IMR-90 (cell line): ENCODE results near the gene MRPS21. TPM values are rescaled to one million over a fixed set of nuclear protein-coding genes. Genes with fewer than 3 reads are reported as not detected.

Source experiments
- ATAC-seq: fragments of 200-7000 bp; cut with Tn5 transposase; 2 replicates; pipeline ENCODE4 v1.9.1; 2020; ENCODE audit warnings: low read depth, mild to moderate bottlenecking, moderate library complexity
- BruUV-seq: library from RNA; stranded (reverse); fragments of 400-500 nt; replicated peaks from 2 replicates; lab custom pipeline; 2021; lab: Mats Ljungman, UMichigan
- CTCF ChIA-PET: fragments of 300-600 bp; formaldehyde crosslinking; extraction: SDS; loops from one replicate; lab custom pipeline; 2021; ENCODE audit warnings: antibody characterized with exemption; lab: Yijun Ruan, JAX
- POLR2A ChIA-PET: fragments of 300-600 bp; sonication (Branson Sonifier 250); formaldehyde crosslinking; loops from one replicate; lab custom pipeline; 2022; ENCODE audit warnings: antibody characterized with exemption; ENCODE audit not compliant: unreplicated experiment; lab: Charles Lee
- DNase-seq: peaks from one replicate; pipeline ENCODE4 v3.0.0; 2013
- H2AFZ ChIP-seq: replicated peaks from 2 replicates; pipeline ENCODE3; 2013; ENCODE audit warnings: low read length, mild to moderate bottlenecking; ENCODE audit not compliant: poor library complexity
- H2AK5ac ChIP-seq: 2 replicates; pipeline ENCODE4 v1.6.1; 2013; ENCODE audit warnings: low read depth, low read length, inconsistent platforms
- H2AK9ac ChIP-seq: replicated peaks from 2 replicates; pipeline ENCODE3; 2013; ENCODE audit warnings: mild to moderate bottlenecking, low read depth, low read length, moderate library complexity; ENCODE audit not compliant: poor library complexity
- H2BK120ac ChIP-seq: 2 replicates; pipeline ENCODE4 v1.6.1; 2013; ENCODE audit warnings: low read depth, low read length, inconsistent platforms
- H2BK15ac ChIP-seq: 3 replicates; pipeline ENCODE4 v1.6.1; 2013; ENCODE audit warnings: low read depth, low read length, inconsistent platforms
- H2BK20ac ChIP-seq: 2 replicates; pipeline ENCODE4 v1.6.1; 2013; ENCODE audit warnings: low read depth, mild to moderate bottlenecking, inconsistent platforms, low read length, moderate library complexity
- H2BK5ac ChIP-seq: 2 replicates; pipeline ENCODE4 v1.6.1; 2013; ENCODE audit warnings: mild to moderate bottlenecking, low read depth, low read length, inconsistent platforms; ENCODE audit not compliant: poor library complexity, severe bottlenecking
- H3K14ac ChIP-seq: replicated peaks from 2 replicates; pipeline ENCODE4 v1.6.1; 2013; ENCODE audit warnings: low read depth, low read length, inconsistent platforms
- H3K18ac ChIP-seq: 2 replicates; pipeline ENCODE4 v1.6.1; 2013; ENCODE audit warnings: low read depth, low read length, control low read depth
- H3K23ac ChIP-seq: 2 replicates; pipeline ENCODE4 v1.6.1; 2013; ENCODE audit warnings: low read depth, low read length, inconsistent platforms
- H3K27ac ChIP-seq: 2 replicates; pipeline ENCODE4 v1.5.1; 2013; ENCODE audit warnings: mild to moderate bottlenecking, control low read depth, low read length; ENCODE audit not compliant: insufficient read depth
- H3K27me3 ChIP-seq: 2 replicates; pipeline ENCODE4 v1.6.1; 2013; ENCODE audit warnings: low read length; ENCODE audit not compliant: control insufficient read depth, insufficient read depth
- H3K36me3 ChIP-seq: 2 replicates; pipeline ENCODE4 v1.6.1; 2013; ENCODE audit warnings: low read length, mixed read lengths; ENCODE audit not compliant: control insufficient read depth, insufficient read depth
- H3K4ac ChIP-seq: 2 replicates; pipeline ENCODE4 v1.6.1; 2013; ENCODE audit warnings: low read depth, low read length, inconsistent platforms
- H3K4me1 ChIP-seq: 2 replicates; pipeline ENCODE4 v1.6.1; 2013; ENCODE audit warnings: low read length, mixed read lengths; ENCODE audit not compliant: control insufficient read depth, insufficient read depth
- H3K4me2 ChIP-seq: 2 replicates; pipeline ENCODE4 v1.6.1; 2013; ENCODE audit warnings: low read depth, mild to moderate bottlenecking, control low read depth, low read length, moderate library complexity
- H3K4me3 ChIP-seq: 2 replicates; pipeline ENCODE4 v1.5.1; 2013; ENCODE audit warnings: low read depth, mild to moderate bottlenecking, control low read depth, low read length, moderate library complexity; ENCODE audit not compliant: insufficient read depth
- H3K56ac ChIP-seq: 2 replicates; pipeline ENCODE4 v1.6.1; 2013; ENCODE audit warnings: low read length, inconsistent platforms; ENCODE audit not compliant: insufficient read depth; ENCODE audit errors: extremely low read depth
- H3K79me1 ChIP-seq, 2 experiments: 2 replicates each; pipeline ENCODE4 v1.6.1; 2013; ENCODE audit warnings: low read length in 2 of 2, inconsistent platforms in 1 of 2, low read depth in 1 of 2
- H3K9ac ChIP-seq: 2 replicates; pipeline ENCODE4 v1.6.1; 2013; ENCODE audit warnings: low read depth, low read length, control low read depth
- H3K9me1 ChIP-seq: 2 replicates; pipeline ENCODE4 v1.6.1; 2013; ENCODE audit warnings: low read length, inconsistent platforms; ENCODE audit not compliant: insufficient read depth
- H3K9me3 ChIP-seq: 2 replicates; pipeline ENCODE4 v1.6.1; 2013; ENCODE audit warnings: low read length; ENCODE audit not compliant: control insufficient read depth, insufficient read depth
- H4K20me1 ChIP-seq: 2 replicates; pipeline ENCODE4 v1.6.1; 2013; ENCODE audit warnings: low read length, inconsistent platforms; ENCODE audit not compliant: insufficient read depth
- H4K5ac ChIP-seq: 2 replicates; pipeline ENCODE4 v1.6.1; 2013; ENCODE audit warnings: mild to moderate bottlenecking, low read depth, low read length, control low read depth
- H4K8ac ChIP-seq, 2 experiments: 2 replicates each; pipeline ENCODE4 v1.6.1; 2013; ENCODE audit warnings: low read depth in 2 of 2, low read length in 2 of 2, control low read depth in 1 of 2, inconsistent platforms in 1 of 2
- H4K91ac ChIP-seq: 2 replicates; pipeline ENCODE4 v1.6.1; 2013; ENCODE audit warnings: low read depth, low read length, inconsistent platforms; ENCODE audit not compliant: insufficient read depth
- ELK1 ChIP-seq: fragments of 150-350 bp; IDR thresholded peaks from 2 replicates; pipeline ENCODE4 v1.6.1; 2016; ENCODE audit warnings: low read depth, mild to moderate bottlenecking, low read length, moderate library complexity, borderline replicate concordance
- NFE2L2 ChIP-seq: fragments of 150-350 bp; IDR thresholded peaks from 2 replicates; pipeline ENCODE4 v1.6.1; 2016; ENCODE audit warnings: low read depth, mild to moderate bottlenecking, low read length
- RAD21 ChIP-seq: IDR thresholded peaks from 2 replicates; pipeline ENCODE4 v1.6.1; 2012; ENCODE audit warnings: low read length, improper control_type of control experiment
- WGBS, 2 experiments: methylation state at CpG; one replicate each; pipeline versions ENCODE4 v1.1.5 to v1.1.7; 2013; ENCODE audit warnings: missing lambda C conversion rate in 2 of 2; ENCODE audit not compliant: insufficient read length in 1 of 2; ENCODE audit errors: extremely low coverage in 2 of 2; 5-methylcytosine and 5-hydroxymethylcytosine counted together
- dilution Hi-C: fragments of 300-500 bp; cut with HindIII; formaldehyde crosslinking; loops from one replicate; pipeline ENCODE4 v1.14.3; 2018; ENCODE audit warnings: low sequenced_read_pairs; ENCODE audit not compliant: unreplicated experiment
- in situ Hi-C: fragments of 300-500 bp; cut with MboI; formaldehyde crosslinking; loops from 3 replicates; pipeline ENCODE4 v1.14.3; 2019; ENCODE audit warnings: low sequenced_read_pairs, inconsistent platforms, mixed read lengths
- intact Hi-C: fragments of 100-400 bp; cut with micrococcal nuclease; formaldehyde crosslinking; loops from 2 replicates; pipeline ENCODE4 v1.10.0; 2022
- polyA plus RNA-seq, 3 experiments: library from polyadenylated mRNA; depleted of rRNA; stranded (reverse); fragments of >200 nt; gene quantifications; 2 replicates each; pipeline ENCODE4 v1.2.3, GENCODE V29; 2012; ENCODE audit warnings: low replicate concordance in 1 of 3
- total RNA-seq: library from RNA; depleted of rRNA; stranded (reverse); fragments of >200 nt; gene quantifications from 2 replicates; pipeline ENCODE4 v1.2.3, GENCODE V29; 2012
- TF ChIP-seq, protein P1 (sequence below): conservative IDR thresholded peaks from 2 replicates; pipeline ENCODE4 v1.5.1; 2012; ENCODE audit warnings: mild to moderate bottlenecking, low read depth, low read length, improper control_type of control experiment
- TF ChIP-seq, protein P2 (sequence below): fragments of 150-350 bp; IDR thresholded peaks from 2 replicates; pipeline ENCODE4 v1.6.1; 2017; ENCODE audit warnings: mild to moderate bottlenecking, antibody characterized with exemption, low read length, low read depth

The MRPS21 gene
- total and polyA plus RNA-seq, 2 of the 4 experiments (the other 2 are of a cell fraction), result 52.3 to 74.6 TPM

- Histone ChIP-seq H3K4me1 (peaks cover 9% of the 10 kb centered on the region), H3K27me3 (no peaks in the 10 kb centered on the region), H3K4me3 (peak overlapping the region; percentile 51), H4K8ac (peak overlapping the region; percentile 62 to 99), H2AK9ac (no peak overlapping the region), H2BK15ac (no peak overlapping the region), H3K9me1 (peaks cover 8% of the 10 kb centered on the region), H3K9ac (peak overlapping the region; percentile 66), H2BK5ac (peak overlapping the region; percentile 76), H4K91ac (peak overlapping the region; percentile 54), H3K79me1 (peaks cover 20 to 50% of the 10 kb centered on the region in 2 experiments), H3K27ac (peak overlapping the region; percentile 71; the same call in 1 of the 2 replicates), H3K4ac (peak overlapping the region; percentile 89), H3K14ac (peak overlapping the region; percentile 89), H3K9me3 (no peaks in the 10 kb centered on the region), H2BK20ac (no peak overlapping the region), H2BK120ac (peak overlapping the region; percentile 53; the same call in 1 of the 2 replicates), H4K20me1 (no peaks in the 10 kb centered on the region), H3K23ac (peak overlapping the region; percentile 67), H2AK5ac (no peak overlapping the region), H2AFZ (peak overlapping the region; percentile 89), H3K4me2 (peak overlapping the region; percentile 89), H3K18ac (peak overlapping the region; percentile 43; the same call in 1 of the 2 replicates), H3K56ac (peak overlapping the region; percentile 73; the same call in 1 of the 2 replicates), H3K36me3 (peaks cover 21% of the 10 kb centered on the region), H4K5ac (peak overlapping the region; percentile 95)
- POLR2A ChIA-PET, result interaction anchor here (0.6 kb wide), 1 partner anchor 95 kb away, joined by 7 read pairs; the partner anchor contains the start of gene RPRD2
- DNase-seq, result no peak
- CTCF ChIA-PET, result interaction anchor here (0.6 to 0.8 kb wide), 2 partner anchors 13 to 14 kb away, joined by 3 read pairs; no protein-coding TSS in a partner anchor
- BruUV-seq, result no TSS peak
- no peak for TF ChIP-seq ELK1
- no peak for TF ChIP-seq RAD21
- no peak for TF ChIP-seq NFE2L2
- TF ChIP-seq, protein P1, sequence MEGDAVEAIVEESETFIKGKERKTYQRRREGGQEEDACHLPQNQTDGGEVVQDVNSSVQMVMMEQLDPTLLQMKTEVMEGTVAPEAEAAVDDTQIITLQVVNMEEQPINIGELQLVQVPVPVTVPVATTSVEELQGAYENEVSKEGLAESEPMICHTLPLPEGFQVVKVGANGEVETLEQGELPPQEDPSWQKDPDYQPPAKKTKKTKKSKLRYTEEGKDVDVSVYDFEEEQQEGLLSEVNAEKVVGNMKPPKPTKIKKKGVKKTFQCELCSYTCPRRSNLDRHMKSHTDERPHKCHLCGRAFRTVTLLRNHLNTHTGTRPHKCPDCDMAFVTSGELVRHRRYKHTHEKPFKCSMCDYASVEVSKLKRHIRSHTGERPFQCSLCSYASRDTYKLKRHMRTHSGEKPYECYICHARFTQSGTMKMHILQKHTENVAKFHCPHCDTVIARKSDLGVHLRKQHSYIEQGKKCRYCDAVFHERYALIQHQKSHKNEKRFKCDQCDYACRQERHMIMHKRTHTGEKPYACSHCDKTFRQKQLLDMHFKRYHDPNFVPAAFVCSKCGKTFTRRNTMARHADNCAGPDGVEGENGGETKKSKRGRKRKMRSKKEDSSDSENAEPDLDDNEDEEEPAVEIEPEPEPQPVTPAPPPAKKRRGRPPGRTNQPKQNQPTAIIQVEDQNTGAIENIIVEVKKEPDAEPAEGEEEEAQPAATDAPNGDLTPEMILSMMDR, result no peak
- TF ChIP-seq, protein P2, sequence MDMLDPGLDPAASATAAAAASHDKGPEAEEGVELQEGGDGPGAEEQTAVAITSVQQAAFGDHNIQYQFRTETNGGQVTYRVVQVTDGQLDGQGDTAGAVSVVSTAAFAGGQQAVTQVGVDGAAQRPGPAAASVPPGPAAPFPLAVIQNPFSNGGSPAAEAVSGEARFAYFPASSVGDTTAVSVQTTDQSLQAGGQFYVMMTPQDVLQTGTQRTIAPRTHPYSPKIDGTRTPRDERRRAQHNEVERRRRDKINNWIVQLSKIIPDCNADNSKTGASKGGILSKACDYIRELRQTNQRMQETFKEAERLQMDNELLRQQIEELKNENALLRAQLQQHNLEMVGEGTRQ, result no peak
- no CpG with 5 or more reads among the region's 10 CpGs for WGBS, 2 experiments
- no peak for ATAC-seq
- in situ Hi-C loops (loop anchor here (10.0 kb wide), 1 partner anchor 285 kb away; no protein-coding TSS in a partner anchor), intact Hi-C loops (no loop called here), dilution Hi-C loops (no loop called here)
Observed at GRCh38 chr1:150269451-150269850, 24.2 kb upstream of the MRPS21 start.
